ENCODE data around the gene CDCA7. TPM values are rescaled to one million over a fixed set of nuclear protein-coding genes. Genes with fewer than 3 reads are reported as not detected.

CDCA7 gene
- total and polyA plus RNA-seq, 2 of the 13 experiments (the other 11 are each of a cell fraction or from before 2014, with no cell fraction given), result 46.2 to 57.8 TPM

- peak; percentile 40; the same call in 1 of the 2 replicates for TF ChIP-seq FOSL1 (CRISPR knock-in tag; IDR thresholded peaks at IDR 0.05; ENCODE audit: borderline replicate concordance)
- TF ChIP-seq ZNF326 (CRISPR knock-in tag; IDR thresholded peaks at IDR 0.05; ENCODE audit: borderline replicate concordance), result no peak
- no peak for TF ChIP-seq AFF4 (CRISPR knock-in tag; IDR thresholded peaks at IDR 0.05)
- TF ChIP-seq PATZ1 (CRISPR knock-in tag; IDR thresholded peaks at IDR 0.05), result no peak; the same call in 1 of the 2 replicates
- TF ChIP-seq NR0B2 (CRISPR knock-in tag; IDR thresholded peaks at IDR 0.05), result peak; percentile 93
- TF ChIP-seq CREB1 (IDR thresholded peaks at IDR 0.05), result 0 out of 2 replicates have a peak, but pooled peaks have one; percentile 2
- no peak for TF ChIP-seq CREB1 (CRISPR knock-in tag; IDR thresholded peaks at IDR 0.05)
- peak; percentile 91 for TF ChIP-seq MAF1 (CRISPR knock-in tag; IDR thresholded peaks at IDR 0.05; ENCODE audit: borderline replicate concordance)
- peak; percentile 96 for TF ChIP-seq KLF9 (CRISPR knock-in tag; IDR thresholded peaks at IDR 0.05; ENCODE audit: low read depth)
- TF ChIP-seq ZNF772 (CRISPR knock-in tag; IDR thresholded peaks at IDR 0.05), result peak; percentile 80
- TF ChIP-seq MATR3 (CRISPR knock-in tag; IDR thresholded peaks at IDR 0.05), result no peak
- TF ChIP-seq HNF1B (CRISPR knock-in tag; IDR thresholded peaks at IDR 0.05), result peak; percentile 53; the same call in 1 of the 2 replicates
- peak; percentile 63; the same call in 1 of the 2 replicates for TF ChIP-seq HIC2 (CRISPR knock-in tag; IDR thresholded peaks at IDR 0.05; ENCODE audit: low read depth)
- TF ChIP-seq KAT8 (CRISPR knock-in tag; IDR thresholded peaks at IDR 0.05), result peak; percentile 21; the same call in 1 of the 2 replicates
Measured at GRCh38 chr2:173354582-173355131, at the start of gene CDCA7 (continued).

Measured in HepG2 (cell line).